ENCODE data around the gene HEMGN.

DNA sequence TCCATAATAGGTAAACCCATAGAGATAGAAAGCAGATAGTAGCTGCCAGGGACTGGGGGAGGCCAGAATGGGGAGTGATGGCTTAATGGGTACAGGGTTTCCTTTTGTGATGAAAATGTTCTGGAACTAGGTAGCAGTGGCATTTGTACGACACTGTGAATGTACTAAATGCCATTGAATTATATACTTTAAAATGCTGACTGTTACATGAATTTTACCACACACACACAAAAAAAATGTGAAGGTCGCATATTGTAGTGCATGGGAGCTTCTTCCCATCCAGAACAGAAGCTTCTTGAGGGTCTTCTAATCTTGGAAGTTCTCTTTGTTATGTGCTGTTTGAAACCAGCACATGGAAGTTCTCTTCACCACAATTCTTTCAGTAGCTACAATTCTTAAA, 25.3 kb upstream of the HEMGN start:
- TF ChIP-seq POLR2A (IDR thresholded peaks at IDR 0.05): no peak
- TF ChIP-seq, protein P1, sequence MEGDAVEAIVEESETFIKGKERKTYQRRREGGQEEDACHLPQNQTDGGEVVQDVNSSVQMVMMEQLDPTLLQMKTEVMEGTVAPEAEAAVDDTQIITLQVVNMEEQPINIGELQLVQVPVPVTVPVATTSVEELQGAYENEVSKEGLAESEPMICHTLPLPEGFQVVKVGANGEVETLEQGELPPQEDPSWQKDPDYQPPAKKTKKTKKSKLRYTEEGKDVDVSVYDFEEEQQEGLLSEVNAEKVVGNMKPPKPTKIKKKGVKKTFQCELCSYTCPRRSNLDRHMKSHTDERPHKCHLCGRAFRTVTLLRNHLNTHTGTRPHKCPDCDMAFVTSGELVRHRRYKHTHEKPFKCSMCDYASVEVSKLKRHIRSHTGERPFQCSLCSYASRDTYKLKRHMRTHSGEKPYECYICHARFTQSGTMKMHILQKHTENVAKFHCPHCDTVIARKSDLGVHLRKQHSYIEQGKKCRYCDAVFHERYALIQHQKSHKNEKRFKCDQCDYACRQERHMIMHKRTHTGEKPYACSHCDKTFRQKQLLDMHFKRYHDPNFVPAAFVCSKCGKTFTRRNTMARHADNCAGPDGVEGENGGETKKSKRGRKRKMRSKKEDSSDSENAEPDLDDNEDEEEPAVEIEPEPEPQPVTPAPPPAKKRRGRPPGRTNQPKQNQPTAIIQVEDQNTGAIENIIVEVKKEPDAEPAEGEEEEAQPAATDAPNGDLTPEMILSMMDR (IDR thresholded peaks at IDR 0.05 in 8 of 11, conservative IDR thresholded peaks at IDR 0.05 in 3 of 11): no peak
- TF ChIP-seq POLR2AphosphoS5 (IDR thresholded peaks at IDR 0.05): no peak
